ENCODE measurements around the gene ECHS1.

The ECHS1 gene

GRCh38 chr10:133316266-133316665 is 56.9 kb downstream of the ECHS1 start:
- TF ChIP-seq TAF1 (IDR thresholded peaks at IDR 0.05; ENCODE audit: low read depth) (no peak), TCF12 (IDR thresholded peaks at IDR 0.05; ENCODE audit: low read depth) (no peak), NFIC (IDR thresholded peaks at IDR 0.05) (no peak), USF1 (IDR thresholded peaks at IDR 0.05) (no peak), MAX (IDR thresholded peaks at IDR 0.05) (no peak), YY1 (IDR thresholded peaks at IDR 0.05; ENCODE audit: low read depth) (no peak)

GRCh38 chr10:133315847-133316246 is 57.3 kb downstream of the ECHS1 start:
- TF ChIP-seq YY1 (IDR thresholded peaks at IDR 0.05; ENCODE audit: low read depth), result no peak
- TF ChIP-seq TAF1 (IDR thresholded peaks at IDR 0.05; ENCODE audit: low read depth), result no peak

GRCh38 chr10:133314911-133315310 is 58.2 kb downstream of the ECHS1 start:
- TF ChIP-seq CEBPB (IDR thresholded peaks at IDR 0.05), result no peak
- TF ChIP-seq NFIC (IDR thresholded peaks at IDR 0.05), result no peak
- TF ChIP-seq RAD21 (IDR thresholded peaks at IDR 0.05; ENCODE audit: low read depth), result no peak
- TF ChIP-seq YY1 (IDR thresholded peaks at IDR 0.05; ENCODE audit: low read depth), result no peak
- no peak for TF ChIP-seq EP300 (IDR thresholded peaks at IDR 0.05; ENCODE audit: borderline replicate concordance)
- no peak for TF ChIP-seq EGR1 (IDR thresholded peaks at IDR 0.05)
- no peak for TF ChIP-seq TEAD4 (IDR thresholded peaks at IDR 0.05)
- TF ChIP-seq USF1 (IDR thresholded peaks at IDR 0.05), result no peak
- TF ChIP-seq REST (IDR thresholded peaks at IDR 0.05; ENCODE audit: low read depth), result no peak
- no peak for TF ChIP-seq ZBTB7A (IDR thresholded peaks at IDR 0.05; ENCODE audit: low read depth)
- no peak for TF ChIP-seq TCF12 (IDR thresholded peaks at IDR 0.05; ENCODE audit: low read depth)
- no peak for TF ChIP-seq CREB1 (IDR thresholded peaks at IDR 0.05; ENCODE audit: low read depth)
- no peak for TF ChIP-seq MAX (IDR thresholded peaks at IDR 0.05)
- TF ChIP-seq TAF1 (IDR thresholded peaks at IDR 0.05; ENCODE audit: low read depth), result no peak
- TF ChIP-seq FOXM1 (IDR thresholded peaks at IDR 0.05; ENCODE audit: borderline replicate concordance, low read depth), result no peak

GRCh38 chr10:133313192-133313591 is 60.0 kb downstream of the ECHS1 start:
- TF ChIP-seq TEAD4 (IDR thresholded peaks at IDR 0.05) (no peak), EGR1 (IDR thresholded peaks at IDR 0.05) (no peak), YY1 (IDR thresholded peaks at IDR 0.05; ENCODE audit: low read depth) (no peak), CEBPB (IDR thresholded peaks at IDR 0.05) (no peak)

GRCh38 chr10:133312769-133313145 is 60.4 kb downstream of the ECHS1 start:
- TF ChIP-seq NFIC (IDR thresholded peaks at IDR 0.05), result no peak
- no peak for TF ChIP-seq TCF12 (IDR thresholded peaks at IDR 0.05; ENCODE audit: low read depth)
- no peak for TF ChIP-seq RAD21 (IDR thresholded peaks at IDR 0.05; ENCODE audit: low read depth)
- TF ChIP-seq FOXM1 (IDR thresholded peaks at IDR 0.05; ENCODE audit: borderline replicate concordance, low read depth), result no peak
- TF ChIP-seq CREB1 (IDR thresholded peaks at IDR 0.05; ENCODE audit: low read depth), result no peak
